Endothelial cell of umbilical vein (primary cell): Measurements from ENCODE around the gene GPX1. TPM values are rescaled to one million over a fixed set of nuclear protein-coding genes. Genes with fewer than 3 reads are reported as not detected.

ENCODE experiments used
- BruUV-seq: library from RNA; stranded (reverse); fragments of 400-500 nt; replicated peaks from 2 replicates; lab custom pipeline; 2021; lab: Mats Ljungman, UMichigan
- CTCF ChIA-PET: fragments of 300-600, 350-600 bp; sonication (Branson Sonifier 250); formaldehyde crosslinking; loops from one replicate; lab custom pipeline; 2021; ENCODE audit warnings: antibody characterized with exemption, inconsistent platforms; lab: Charles Lee
- POLR2A ChIA-PET: fragments of 300-600, 350-600 bp; sonication (Branson Sonifier 250); formaldehyde crosslinking; loops from one replicate; lab custom pipeline; 2021; ENCODE audit warnings: antibody characterized with exemption, inconsistent platforms; lab: Charles Lee
- DNase-seq: peaks from one replicate; pipeline ENCODE4 v3.0.0-alpha.2; 2011; ENCODE audit warnings: low read depth, low spot score
- FAIRE-seq: peaks from 2 replicates; lab custom pipeline; 2011; peaks lifted over from hg19 to GRCh38; lab: Jason Lieb, UNC
- H2AFZ ChIP-seq: 2 replicates; pipeline ENCODE4 v1.6.0; 2012; ENCODE audit warnings: low read depth, low read length, control low read depth, inconsistent platforms
- H3K27ac ChIP-seq: 2 replicates; pipeline ENCODE4 v1.5.1; 2011; ENCODE audit warnings: low read depth, mild to moderate bottlenecking, control low read depth, low read length, moderate library complexity; ENCODE audit not compliant: insufficient read depth
- H3K27me3 ChIP-seq, 2 experiments: 2 replicates each; pipeline versions ENCODE4 v1.6.0 to v1.6.1; 2011; ENCODE audit warnings: low read length in 2 of 2, mixed read lengths in 1 of 2; ENCODE audit not compliant: control insufficient read depth in 2 of 2, insufficient read depth in 2 of 2
- H3K36me3 ChIP-seq, 2 experiments: 2 replicates in 1 of 2; 3 replicates in 1 of 2; pipeline ENCODE4 v1.5.1; 2011; ENCODE audit warnings: low read length in 2 of 2, mild to moderate bottlenecking in 1 of 2, moderate library complexity in 1 of 2; ENCODE audit not compliant: control insufficient read depth in 2 of 2, insufficient read depth in 2 of 2; ENCODE audit errors: extremely low read depth in 1 of 2
- H3K4me1 ChIP-seq: 3 replicates; pipeline ENCODE4 v1.5.1; 2011; ENCODE audit warnings: mild to moderate bottlenecking, low read length; ENCODE audit not compliant: control insufficient read depth, insufficient read depth; ENCODE audit errors: extremely low read depth
- H3K4me2 ChIP-seq: 2 replicates; pipeline ENCODE4 v1.6.1; 2011; ENCODE audit warnings: low read length, control low read depth, mixed read lengths; ENCODE audit not compliant: insufficient read depth
- H3K4me3 ChIP-seq, 3 experiments: fragments of 200-600 bp in 1 of 3; sonication (generic), shearing (Covaris generic) in 1 of 3; replicated peaks in 1 of 3; 2 replicates each; pipeline ENCODE4 v1.5.1; 2011 to 2016; ENCODE audit warnings: control low read depth in 3 of 3, low read length in 3 of 3, mild to moderate bottlenecking in 2 of 3, inconsistent platforms in 1 of 3, low read depth in 1 of 3, moderate library complexity in 1 of 3; ENCODE audit not compliant: insufficient read depth in 1 of 3
- H3K79me2 ChIP-seq: 2 replicates; pipeline ENCODE4 v1.6.0; 2012; ENCODE audit warnings: low read length, inconsistent platforms; ENCODE audit not compliant: control insufficient read depth, insufficient read depth
- H3K9ac ChIP-seq: replicated peaks from 2 replicates; pipeline ENCODE3; 2011; ENCODE audit warnings: low read length, control low read depth; ENCODE audit not compliant: insufficient read depth; ENCODE audit errors: extremely low read depth
- H3K9me1 ChIP-seq: replicated peaks from 3 replicates; pipeline ENCODE4 v1.6.0; 2011; ENCODE audit warnings: mild to moderate bottlenecking, low read length; ENCODE audit not compliant: control insufficient read depth, insufficient read depth; ENCODE audit errors: extremely low read depth
- H3K9me3 ChIP-seq: replicated peaks from 2 replicates; pipeline ENCODE4 v1.5.1; 2012; ENCODE audit warnings: low read length, inconsistent platforms; ENCODE audit not compliant: control insufficient read depth, insufficient read depth
- H4K20me1 ChIP-seq: replicated peaks from 2 replicates; pipeline ENCODE3; 2011; ENCODE audit warnings: mild to moderate bottlenecking, low read length; ENCODE audit not compliant: control insufficient read depth, insufficient read depth; ENCODE audit errors: extremely low read depth
- CTCF ChIP-seq, 2 donors: IDR thresholded peaks; 1 replicate in 1 of 2; 2 replicates in 1 of 2; pipeline ENCODE4 v1.5.1; 2011; ENCODE audit warnings: low read length in 2 of 2, mild to moderate bottlenecking in 2 of 2, moderate library complexity in 2 of 2, control low read depth in 1 of 2, inconsistent platforms in 1 of 2, low read depth in 1 of 2; ENCODE audit not compliant: insufficient read depth in 1 of 2; ENCODE audit errors: extremely low read depth in 1 of 2
- EZH2 ChIP-seq: IDR thresholded peaks from 2 replicates; pipeline ENCODE4 v1.6.1; 2012; ENCODE audit warnings: borderline replicate concordance, low read depth, mild to moderate bottlenecking, moderate library complexity, low read length, inconsistent platforms; ENCODE audit not compliant: severe bottlenecking
- FOS ChIP-seq: IDR thresholded peaks from 2 replicates; pipeline ENCODE4 v1.6.1; 2011; ENCODE audit warnings: mild to moderate bottlenecking, low read length, moderate library complexity, borderline replicate concordance; ENCODE audit not compliant: insufficient read depth
- GATA2 ChIP-seq: IDR thresholded peaks from 2 replicates; pipeline ENCODE4 v1.7.0; 2011; ENCODE audit warnings: low read depth, mild to moderate bottlenecking, moderate library complexity, mixed read lengths, low read length; ENCODE audit not compliant: insufficient read length, insufficient read depth
- JUN ChIP-seq: IDR thresholded peaks from 2 replicates; pipeline ENCODE4 v1.6.1; 2011; ENCODE audit warnings: borderline replicate concordance, low read depth; ENCODE audit not compliant: insufficient read length, insufficient read depth
- MAX ChIP-seq: IDR thresholded peaks from 2 replicates; pipeline ENCODE4 v1.6.1; 2011; ENCODE audit not compliant: insufficient read depth, insufficient read length
- MYC ChIP-seq: IDR thresholded peaks from one replicate; pipeline ENCODE4 v1.6.1; 2011; ENCODE audit warnings: mild to moderate bottlenecking, low read depth, low read length
- POLR2A ChIP-seq: IDR thresholded peaks from 2 replicates; pipeline ENCODE4 v1.6.1; 2012; ENCODE audit warnings: low read depth, mild to moderate bottlenecking, control low read depth, low read length
- POLR2AphosphoS5 ChIP-seq: IDR thresholded peaks from 2 replicates; pipeline ENCODE4 v1.6.1; 2012; ENCODE audit warnings: low read depth, mild to moderate bottlenecking, control low read depth, low read length, moderate library complexity; ENCODE audit not compliant: insufficient read depth
- dilution Hi-C: fragments of 300-500 bp; cut with MboI; formaldehyde crosslinking; loops from one replicate; pipeline ENCODE4 v1.15.0; 2019; ENCODE audit warnings: low sequenced_read_pairs; ENCODE audit not compliant: extremely low pct_ligation_motif_present
- intact Hi-C: fragments of 100-400 bp; cut with micrococcal nuclease; formaldehyde crosslinking; loops from one replicate; pipeline ENCODE4 v1.10.0; 2022
- polyA plus RNA-seq, 4 experiments: library from polyadenylated mRNA; depleted of rRNA in 3 of 4; stranded (reverse) in 3 of 4; unstranded in 1 of 4; fragments of >200 nt; gene quantifications; 2 replicates each; pipeline versions ENCODE4 v1.2.1 to v1.2.3, GENCODE V29; 2011 to 2012; ENCODE audit warnings: missing spikeins in 1 of 4
- total RNA-seq: library from RNA; stranded (reverse); gene quantifications from 2 replicates; pipeline ENCODE4 v1.2.3, GENCODE V29; 2021

GPX1 gene
- total and polyA plus RNA-seq, 2 donors (not counting 3 experiments of a cell fraction or from before 2014, with no cell fraction given) = 461 to 1,348 TPM

- Histone ChIP-seq H3K27me3 (no peaks in the 10 kb centered on the region), H4K20me1 (no peaks in the 10 kb centered on the region), H3K36me3 (peaks cover 3 to 4% of the 10 kb centered on the region in 2 experiments), H3K9me3 (no peaks in the 10 kb centered on the region), H3K79me2 (peaks cover 6% of the 10 kb centered on the region), H3K9me1 (no peaks in the 10 kb centered on the region), H3K4me1 (peaks cover 29% of the 10 kb centered on the region), H3K4me2 (no peak overlapping the region), H3K4me3 (no peak overlapping the region), H2AFZ (peak overlapping the region; percentile 9), H3K9ac (no peak overlapping the region), H3K27ac (peak overlapping the region; percentile 1)
- DNase-seq (peak; percentile 70), FAIRE-seq (peak; percentile 76)
- ChIA-PET CTCF (interaction anchor here (0.6 to 3.8 kb wide), 3 partner anchors 12 to 97 kb away, joined by 3 to 24 read pairs (median 8); partner anchors contain the start of gene USP4), POLR2A (interaction anchor here (1.0 kb wide), 1 partner anchor 11 kb away, joined by 4 read pairs; no protein-coding TSS in a partner anchor)
- intact Hi-C loops (no loop called here), dilution Hi-C loops (no loop called here)
- BruUV-seq = no TSS peak
- TF ChIP-seq POLR2A (no peak), FOS (peak; percentile 29), POLR2AphosphoS5 (no peak), JUN (no peak), GATA2 (no peak), MYC (no peak)
Observed at GRCh38 chr3:49351521-49352011, 6.6 kb downstream of the GPX1 start.

- H2AFZ ChIP-seq = no peak overlapping the region
Observed at GRCh38 chr3:49349348-49350114, 8.6 kb downstream of the GPX1 start.

More at GRCh38 chr3:49349348-49350114, 8.6 kb downstream of the GPX1 start:
- no peaks in the 10 kb centered on the region for H3K27me3 ChIP-seq
- H3K9me1 ChIP-seq = no peaks in the 10 kb centered on the region
- H3K79me2 ChIP-seq = no peaks in the 10 kb centered on the region
- no peak overlapping the region for H3K27ac ChIP-seq
- no peak overlapping the region for H3K4me3 ChIP-seq
- no peaks in the 10 kb centered on the region for H3K9me3 ChIP-seq
- DNase-seq (peak; percentile 76), FAIRE-seq (no peak)
- H3K9ac ChIP-seq = no peak overlapping the region
- no peaks in the 10 kb centered on the region for H4K20me1 ChIP-seq
- BruUV-seq = no TSS peak
- no peaks in the 10 kb centered on the region for H3K36me3 ChIP-seq
- H3K4me2 ChIP-seq = no peak overlapping the region
- dilution Hi-C loops (no loop called here), intact Hi-C loops (no loop called here)
- POLR2A ChIA-PET = no interaction called here
- CTCF ChIA-PET = interaction anchor here (0.9 to 1.4 kb wide), 2 partner anchors 9 to 100 kb away, joined by 3 to 5 read pairs; partner anchors contain the start of gene USP4
- H3K4me1 ChIP-seq = peaks cover 36% of the 10 kb centered on the region
- TF ChIP-seq GATA2 (no peak), POLR2AphosphoS5 (no peak), EZH2 (no peak), CTCF (IDR thresholded peaks at IDR 0.05; ENCODE audit: extremely low read depth in 1 of 2, insufficient read depth in 1 of 2, low read depth in 1 of 2, low read length in 2 of 2) (no peak), MAX (no peak), JUN (no peak), FOS (no peak), MYC (no peak), POLR2A (no peak)
